Measurements from ENCODE around the gene RRP36.

- TF ChIP-seq CTCF (IDR thresholded peaks at IDR 0.05), result no peak
- no peak for TF ChIP-seq POLR2A (IDR thresholded peaks at IDR 0.05)
Measured at GRCh38 chr6:43016176-43016942, 5.1 kb upstream of the RRP36 start.

Measured in thyroid gland (tissue), 4 donors.